HepG2 (cell line): ENCODE data around the gene ELP5. TPM values are rescaled to one million over a fixed set of nuclear protein-coding genes. Genes with fewer than 3 reads are reported as not detected.

Experiments
- AGO2 ChIP-seq: fragments of 200-400 bp; formaldehyde crosslinking; optimal IDR thresholded peaks from 2 replicates; pipeline ENCODE3; 2017; ENCODE audit warnings: mild to moderate bottlenecking, low read depth, low read length, moderate library complexity
- CAMTA2 ChIP-seq: sonication (generic); formaldehyde crosslinking; IDR thresholded peaks from 2 replicates; pipeline ENCODE4 v1.4.0; 2020; ENCODE audit warnings: mild to moderate bottlenecking, missing genetic modification reagents, borderline replicate concordance
- DMAP1 ChIP-seq: IDR thresholded peaks from 2 replicates; pipeline ENCODE4 v1.6.1; 2016
- DRAP1 ChIP-seq: IDR thresholded peaks from 2 replicates; pipeline ENCODE4 v1.6.1; 2016; ENCODE audit warnings: missing genetic modification reagents, missing compliant biosample characterization
- ESRRA ChIP-seq: sonication (generic); formaldehyde crosslinking; IDR thresholded peaks from 2 replicates; pipeline ENCODE4 v1.5.1; 2020; ENCODE audit warnings: mild to moderate bottlenecking, low read depth, missing genetic modification reagents
- GFI1 ChIP-seq: sonication (generic); formaldehyde crosslinking; IDR thresholded peaks from 2 replicates; pipeline ENCODE4 v1.5.0; 2020; ENCODE audit warnings: missing genetic modification reagents, mild to moderate bottlenecking, borderline replicate concordance
- HDAC2 ChIP-seq: sonication (generic); formaldehyde crosslinking; IDR thresholded peaks from 2 replicates; pipeline ENCODE4 v1.4.0; 2020; ENCODE audit warnings: missing genetic modification reagents
- HMGA1 ChIP-seq: sonication (generic); formaldehyde crosslinking; conservative IDR thresholded peaks from 2 replicates; pipeline ENCODE4 v1.4.0; 2020; ENCODE audit warnings: missing genetic modification reagents
- HOXD1 ChIP-seq: sonication (generic); formaldehyde crosslinking; IDR thresholded peaks from 2 replicates; pipeline ENCODE4 v1.5.0; 2020; ENCODE audit warnings: missing genetic modification reagents
- KDM1A ChIP-seq: IDR thresholded peaks from 2 replicates; pipeline ENCODE4 v1.6.1; 2016; ENCODE audit warnings: missing compliant biosample characterization
- KLF9 ChIP-seq: IDR thresholded peaks from 2 replicates; pipeline ENCODE4 v1.6.1; 2016; ENCODE audit warnings: low read depth
- MAFG ChIP-seq: sonication (generic); formaldehyde crosslinking; IDR thresholded peaks from 2 replicates; pipeline ENCODE4 v1.5.1; 2020; ENCODE audit warnings: mild to moderate bottlenecking, missing genetic modification reagents
- MXD4 ChIP-seq: IDR thresholded peaks from 2 replicates; pipeline ENCODE4 v1.6.1; 2016; ENCODE audit warnings: mild to moderate bottlenecking, missing biosample characterization, missing genetic modification reagents
- RNF2 ChIP-seq: fragments of 450-650 bp; conservative IDR thresholded peaks from 2 replicates; pipeline ENCODE4 v1.6.1; 2016; ENCODE audit warnings: low read depth
- SP1 ChIP-seq, 2 experiments: fragments of 450-650 bp in 1 of 2; sonication (generic) in 1 of 2; formaldehyde crosslinking in 1 of 2; IDR thresholded peaks; 2 replicates each; pipeline versions ENCODE4 v1.4.0 to v1.6.1; 2016 to 2020; ENCODE audit warnings: missing genetic modification reagents in 1 of 2
- U2AF1 ChIP-seq: fragments of 200-400 bp; formaldehyde crosslinking; optimal IDR thresholded peaks from 2 replicates; pipeline ENCODE3; 2017; ENCODE audit warnings: mild to moderate bottlenecking, low read depth, low read length
- ZNF317 ChIP-seq: sonication (generic); formaldehyde crosslinking; IDR thresholded peaks from 2 replicates; pipeline ENCODE4 v1.5.0; 2020; ENCODE audit warnings: mild to moderate bottlenecking, missing genetic modification reagents
- ZNF530 ChIP-seq: sonication (generic); formaldehyde crosslinking; IDR thresholded peaks from 2 replicates; pipeline ENCODE4 v1.5.0; 2020; ENCODE audit warnings: low read depth, mild to moderate bottlenecking, missing genetic modification reagents
- ZNF577 ChIP-seq: sonication (generic); formaldehyde crosslinking; IDR thresholded peaks from 2 replicates; pipeline ENCODE4 v1.4.0; 2020; ENCODE audit warnings: mild to moderate bottlenecking, low read depth, missing genetic modification reagents, borderline replicate concordance
- ZNF652 ChIP-seq: IDR thresholded peaks from 2 replicates; pipeline ENCODE4 v1.6.1; 2016; ENCODE audit warnings: low read depth, borderline replicate concordance
- polyA plus RNA-seq, 8 experiments: library from polyadenylated mRNA; depleted of rRNA in 3 of 8; stranded (reverse) in 7 of 8; unstranded in 1 of 8; fragments of >200 nt; fragmentation: Illumina TruSeq in 4 of 8; extraction: Trizol in 4 of 8; gene quantifications; 2 replicates each; pipeline versions ENCODE4 v1.2.1 to v1.2.3, GENCODE V29; 2011 to 2016; ENCODE audit warnings: low read depth in 4 of 8, missing spikeins in 1 of 8, mixed read lengths in 1 of 8; ENCODE audit not compliant: insufficient read depth in 1 of 8
- total RNA-seq, 5 experiments: library from RNA; depleted of rRNA; stranded (reverse); fragments of >200 nt; fragmentation: Illumina TruSeq; extraction: Trizol; gene quantifications; 2 replicates each; pipeline ENCODE4 v1.2.3, GENCODE V29; 2016; ENCODE audit warnings: low read depth in 1 of 5
- TF ChIP-seq, protein P1 (sequence below): sonication (generic); formaldehyde crosslinking; IDR thresholded peaks from 2 replicates; pipeline ENCODE4 v1.4.0; 2020; ENCODE audit warnings: missing genetic modification reagents
- TF ChIP-seq, protein P2 (sequence below): IDR thresholded peaks from 2 replicates; pipeline ENCODE4 v1.6.1; 2016; ENCODE audit warnings: low read depth

The ELP5 gene
- total and polyA plus RNA-seq, 2 of the 13 experiments (the other 11 are each of a cell fraction or from before 2014, with no cell fraction given), result 67.6 to 69.8 TPM

- no peak for TF ChIP-seq ZNF577 (CRISPR knock-in tag)
- TF ChIP-seq AGO2, result peak; percentile 85
- TF ChIP-seq ESRRA (CRISPR knock-in tag), result peak; percentile 88
- peak; percentile 92 for TF ChIP-seq CAMTA2 (CRISPR knock-in tag)
- TF ChIP-seq RNF2, result no peak
- no peak for TF ChIP-seq ZNF530 (CRISPR knock-in tag)
- no peak; the same call in 1 of the 2 replicates for TF ChIP-seq MXD4 (CRISPR knock-in tag)
- peak; percentile 40; the same call in 1 of the 2 replicates for TF ChIP-seq GFI1 (CRISPR knock-in tag)
- no peak for TF ChIP-seq HMGA1 (CRISPR knock-in tag)
- TF ChIP-seq KLF9 (CRISPR knock-in tag), result no peak
- TF ChIP-seq, protein P1, sequence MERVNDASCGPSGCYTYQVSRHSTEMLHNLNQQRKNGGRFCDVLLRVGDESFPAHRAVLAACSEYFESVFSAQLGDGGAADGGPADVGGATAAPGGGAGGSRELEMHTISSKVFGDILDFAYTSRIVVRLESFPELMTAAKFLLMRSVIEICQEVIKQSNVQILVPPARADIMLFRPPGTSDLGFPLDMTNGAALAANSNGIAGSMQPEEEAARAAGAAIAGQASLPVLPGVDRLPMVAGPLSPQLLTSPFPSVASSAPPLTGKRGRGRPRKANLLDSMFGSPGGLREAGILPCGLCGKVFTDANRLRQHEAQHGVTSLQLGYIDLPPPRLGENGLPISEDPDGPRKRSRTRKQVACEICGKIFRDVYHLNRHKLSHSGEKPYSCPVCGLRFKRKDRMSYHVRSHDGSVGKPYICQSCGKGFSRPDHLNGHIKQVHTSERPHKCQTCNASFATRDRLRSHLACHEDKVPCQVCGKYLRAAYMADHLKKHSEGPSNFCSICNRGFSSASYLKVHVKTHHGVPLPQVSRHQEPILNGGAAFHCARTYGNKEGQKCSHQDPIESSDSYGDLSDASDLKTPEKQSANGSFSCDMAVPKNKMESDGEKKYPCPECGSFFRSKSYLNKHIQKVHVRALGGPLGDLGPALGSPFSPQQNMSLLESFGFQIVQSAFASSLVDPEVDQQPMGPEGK, result peak; percentile 88
- no peak for TF ChIP-seq U2AF1
- no peak for TF ChIP-seq MAFG
- TF ChIP-seq ZNF652 (CRISPR knock-in tag), result no peak
- peak; percentile 75 for TF ChIP-seq ZNF317 (CRISPR knock-in tag)
- TF ChIP-seq, protein P2, sequence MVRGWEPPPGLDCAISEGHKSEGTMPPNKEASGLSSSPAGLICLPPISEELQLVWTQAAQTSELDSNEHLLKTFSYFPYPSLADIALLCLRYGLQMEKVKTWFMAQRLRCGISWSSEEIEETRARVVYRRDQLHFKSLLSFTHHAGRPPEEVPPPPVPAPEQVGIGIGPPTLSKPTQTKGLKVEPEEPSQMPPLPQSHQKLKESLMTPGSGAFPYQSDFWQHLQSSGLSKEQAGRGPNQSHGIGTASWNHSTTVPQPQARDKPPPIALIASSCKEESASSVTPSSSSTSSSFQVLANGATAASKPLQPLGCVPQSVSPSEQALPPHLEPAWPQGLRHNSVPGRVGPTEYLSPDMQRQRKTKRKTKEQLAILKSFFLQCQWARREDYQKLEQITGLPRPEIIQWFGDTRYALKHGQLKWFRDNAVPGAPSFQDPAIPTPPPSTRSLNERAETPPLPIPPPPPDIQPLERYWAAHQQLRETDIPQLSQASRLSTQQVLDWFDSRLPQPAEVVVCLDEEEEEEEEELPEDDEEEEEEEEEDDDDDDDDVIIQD, result 0 out of 2 replicates have a peak, but pooled peaks have one; percentile 11
- peak; percentile 93 for TF ChIP-seq DMAP1
- TF ChIP-seq HDAC2 (CRISPR knock-in tag), result peak; percentile 64; the same call in 1 of the 2 replicates
- 0 out of 2 replicates have a peak, but pooled peaks have one; percentile 19 for TF ChIP-seq KDM1A (CRISPR knock-in tag)
- no peak for TF ChIP-seq SP1 (IDR thresholded peaks at IDR 0.05)
- TF ChIP-seq SP1 (CRISPR knock-in tag; IDR thresholded peaks at IDR 0.05), result peak; percentile 63; the same call in 1 of the 2 replicates
- TF ChIP-seq HOXD1 (CRISPR knock-in tag), result peak; percentile 53
- TF ChIP-seq DRAP1 (CRISPR knock-in tag), result no peak
Measured at GRCh38 chr17:7252176-7253043, at the start of gene ELP5 (continued).
